BLaER1 (cell line): ENCODE data around the gene OBI1.

Experiments used
- H3K27ac ChIP-seq: shearing (Covaris generic); formaldehyde crosslinking; 2 replicates; pipeline ENCODE4 v1.8.1; 2022
- H3K27me3 ChIP-seq: shearing (Covaris generic); formaldehyde crosslinking; 2 replicates; pipeline ENCODE4 v1.8.1; 2022
- H3K36me3 ChIP-seq: shearing (Covaris generic); formaldehyde crosslinking; 2 replicates; pipeline ENCODE4 v1.8.1; 2022
- H3K4me1 ChIP-seq: shearing (Covaris generic); formaldehyde crosslinking; 2 replicates; pipeline ENCODE4 v1.8.1; 2022
- H3K4me2 ChIP-seq: shearing (Covaris generic); formaldehyde crosslinking; 2 replicates; pipeline ENCODE4 v1.8.1; 2022
- H3K4me3 ChIP-seq: shearing (Covaris generic); formaldehyde crosslinking; 2 replicates; pipeline ENCODE4 v1.8.1; 2022
- H3K9ac ChIP-seq: shearing (Covaris generic); formaldehyde crosslinking; 2 replicates; pipeline ENCODE4 v1.8.1; 2022
- H3K9me3 ChIP-seq: shearing (Covaris generic); formaldehyde crosslinking; 2 replicates; pipeline ENCODE4 v1.8.1; 2022
- H4K20me1 ChIP-seq: shearing (Covaris generic); formaldehyde crosslinking; 2 replicates; pipeline ENCODE4 v1.8.1; 2022
- Cebpa-rat ChIP-seq: shearing (Covaris generic); IDR thresholded peaks from 2 replicates; pipeline ENCODE4 v1.8.1; 2022

OBI1 gene

GRCh38 chr13:78638216-78638615, 20.7 kb downstream of the OBI1 start:
- Histone ChIP-seq H3K9me3 (no peaks in the 10 kb centered on the region), H3K36me3 (peaks cover 91% of the 10 kb centered on the region), H3K27me3 (no peaks in the 10 kb centered on the region), H3K27ac (no peak overlapping the region), H3K4me3 (no peak overlapping the region), H3K4me2 (no peak overlapping the region), H4K20me1 (peaks cover 31% of the 10 kb centered on the region), H3K4me1 (peaks cover 8% of the 10 kb centered on the region; the same call in 1 of the 2 replicates), H3K9ac (no peak overlapping the region)
- no peak for TF ChIP-seq Cebpa-rat

GRCh38 chr13:78636495-78636894, 22.5 kb downstream of the OBI1 start:
- no peak overlapping the region for H3K4me3 ChIP-seq
- H4K20me1 ChIP-seq, result peaks cover 14% of the 10 kb centered on the region; the same call in 1 of the 2 replicates
- H3K27ac ChIP-seq, result no peak overlapping the region
- H3K4me2 ChIP-seq, result no peak overlapping the region
- H3K27me3 ChIP-seq, result no peaks in the 10 kb centered on the region
- TF ChIP-seq Cebpa-rat, result no peak
- H3K36me3 ChIP-seq, result peaks cover 91% of the 10 kb centered on the region
- H3K9me3 ChIP-seq, result no peaks in the 10 kb centered on the region
- H3K4me1 ChIP-seq, result peaks cover 8% of the 10 kb centered on the region; the same call in 1 of the 2 replicates
- H3K9ac ChIP-seq, result no peak overlapping the region

- Histone ChIP-seq H3K4me3 (no peak overlapping the region), H3K9ac (no peak overlapping the region), H3K27me3 (no peaks in the 10 kb centered on the region)
These were observed 26.0 kb downstream of the OBI1 start for GRCh38 chr13:78632996-78633395.

GRCh38 chr13:78631077-78631476, 27.9 kb downstream of the OBI1 start:
- Histone ChIP-seq H4K20me1 (peaks cover 26% of the 10 kb centered on the region), H3K36me3 (peaks cover 99% of the 10 kb centered on the region), H3K27me3 (no peaks in the 10 kb centered on the region), H3K4me1 (no peaks in the 10 kb centered on the region), H3K27ac (no peak overlapping the region), H3K4me2 (no peak overlapping the region), H3K9me3 (no peaks in the 10 kb centered on the region), H3K9ac (no peak overlapping the region), H3K4me3 (no peak overlapping the region)
- TF ChIP-seq Cebpa-rat, result no peak

More at GRCh38 chr13:78632996-78633395, 26.0 kb downstream of the OBI1 start:
- TF ChIP-seq Cebpa-rat, result no peak
- Histone ChIP-seq H3K4me1 (peaks cover 8% of the 10 kb centered on the region; the same call in 1 of the 2 replicates), H4K20me1 (peaks cover 23% of the 10 kb centered on the region), H3K36me3 (peaks cover 99% of the 10 kb centered on the region), H3K9me3 (no peaks in the 10 kb centered on the region), H3K4me2 (no peak overlapping the region), H3K27ac (no peak overlapping the region)

GRCh38 chr13:78630511-78630910, 28.4 kb downstream of the OBI1 start:
- Histone ChIP-seq H3K4me2 (no peak overlapping the region), H3K9ac (no peak overlapping the region), H3K27me3 (no peaks in the 10 kb centered on the region), H3K4me3 (no peak overlapping the region), H3K27ac (no peak overlapping the region), H3K36me3 (peaks cover 99% of the 10 kb centered on the region), H3K9me3 (no peaks in the 10 kb centered on the region), H3K4me1 (no peaks in the 10 kb centered on the region), H4K20me1 (peaks cover 26% of the 10 kb centered on the region)
- no peak for TF ChIP-seq Cebpa-rat

- Histone ChIP-seq H4K20me1 (peaks cover 59% of the 10 kb centered on the region), H3K4me3 (no peak overlapping the region), H3K4me2 (no peak overlapping the region), H3K9me3 (no peaks in the 10 kb centered on the region), H3K27ac (no peak overlapping the region), H3K4me1 (no peaks in the 10 kb centered on the region), H3K9ac (no peak overlapping the region), H3K36me3 (peaks cover 96% of the 10 kb centered on the region), H3K27me3 (no peaks in the 10 kb centered on the region)
- no peak for TF ChIP-seq Cebpa-rat
These were observed 33.6 kb downstream of the OBI1 start for GRCh38 chr13:78625384-78625783.

GRCh38 chr13:78623132-78623531, 35.8 kb downstream of the OBI1 start:
- Histone ChIP-seq H3K4me3 (no peak overlapping the region), H3K27me3 (no peaks in the 10 kb centered on the region), H3K4me2 (no peak overlapping the region), H3K36me3 (peaks cover 84% of the 10 kb centered on the region), H4K20me1 (peaks cover 82% of the 10 kb centered on the region), H3K4me1 (no peaks in the 10 kb centered on the region), H3K9ac (no peak overlapping the region), H3K9me3 (no peaks in the 10 kb centered on the region), H3K27ac (no peak overlapping the region)
- no peak for TF ChIP-seq Cebpa-rat

GRCh38 chr13:78620936-78621470, 38.0 kb downstream of the OBI1 start:
- no peak for TF ChIP-seq Cebpa-rat
- H3K36me3 ChIP-seq, result peaks cover 79% of the 10 kb centered on the region

GRCh38 chr13:78618411-78618810, 40.5 kb downstream of the OBI1 start:
- peaks cover 93% of the 10 kb centered on the region for H4K20me1 ChIP-seq
- no peaks in the 10 kb centered on the region for H3K9me3 ChIP-seq
- H3K9ac ChIP-seq, result no peak overlapping the region
- H3K4me3 ChIP-seq, result no peak overlapping the region
- H3K36me3 ChIP-seq, result peaks cover 79% of the 10 kb centered on the region
- no peaks in the 10 kb centered on the region for H3K4me1 ChIP-seq
- H3K4me2 ChIP-seq, result no peak overlapping the region
- no peak for TF ChIP-seq Cebpa-rat
- peaks cover 3% of the 10 kb centered on the region; the same call in 1 of the 2 replicates for H3K27me3 ChIP-seq
- no peak overlapping the region for H3K27ac ChIP-seq

More at GRCh38 chr13:78620936-78621470, 38.0 kb downstream of the OBI1 start:
- peaks cover 89% of the 10 kb centered on the region for H4K20me1 ChIP-seq
- H3K4me2 ChIP-seq, result no peak overlapping the region
- H3K4me3 ChIP-seq, result no peak overlapping the region
- no peak overlapping the region for H3K9ac ChIP-seq
- H3K9me3 ChIP-seq, result no peaks in the 10 kb centered on the region
- H3K4me1 ChIP-seq, result no peaks in the 10 kb centered on the region
- H3K27ac ChIP-seq, result no peak overlapping the region
- H3K27me3 ChIP-seq, result no peaks in the 10 kb centered on the region

GRCh38 chr13:78611040-78611439, 47.9 kb downstream of the OBI1 start:
- Histone ChIP-seq H3K9ac (no peak overlapping the region), H3K4me2 (no peak overlapping the region), H3K27ac (no peak overlapping the region), H4K20me1 (peaks cover 100% of the 10 kb centered on the region), H3K36me3 (peaks cover 24% of the 10 kb centered on the region), H3K4me1 (no peaks in the 10 kb centered on the region), H3K27me3 (peaks cover 75% of the 10 kb centered on the region), H3K9me3 (peaks cover 33% of the 10 kb centered on the region), H3K4me3 (no peak overlapping the region)
- no peak for TF ChIP-seq Cebpa-rat

GRCh38 chr13:78610381-78610883, 48.5 kb downstream of the OBI1 start:
- TF ChIP-seq Cebpa-rat, result no peak
- Histone ChIP-seq H3K4me3 (no peak overlapping the region), H3K27me3 (peaks cover 81% of the 10 kb centered on the region), H3K9me3 (peaks cover 36% of the 10 kb centered on the region), H3K4me2 (no peak overlapping the region), H3K36me3 (peaks cover 18% of the 10 kb centered on the region), H4K20me1 (peaks cover 100% of the 10 kb centered on the region), H3K27ac (no peak overlapping the region), H3K4me1 (no peaks in the 10 kb centered on the region), H3K9ac (no peak overlapping the region)
